Upper lobe of left lung (tissue), 4 donors: ENCODE data around the gene LSM3.
"Not testable (repeated sequence)": the region's sequence is repeated elsewhere in the genome, so short reads cannot be mapped to it uniquely, and the experiment has no call there.

Experiments
- CTCF ChIP-seq, 6 experiments: fragments of 450-650 bp in 4 of 6; fragments of 200-600 bp in 2 of 6; sonication (generic) in 2 of 6; IDR thresholded peaks; one replicate each; pipeline ENCODE4 v1.5.1; 2016 to 2019; ENCODE audit warnings: antibody characterized with exemption in 6 of 6
- EP300 ChIP-seq, 4 donors: sonication (generic); formaldehyde crosslinking; IDR thresholded peaks; one replicate each; pipeline ENCODE4 v1.5.1; 2017; ENCODE audit warnings: antibody characterized with exemption in 4 of 4, control low read depth in 2 of 4
- POLR2A ChIP-seq, 4 donors: fragments of 450-650 bp; IDR thresholded peaks; one replicate each; pipeline ENCODE4 v1.5.1; 2016 to 2017; ENCODE audit warnings: antibody characterized with exemption in 4 of 4, mild to moderate bottlenecking in 2 of 4
- POLR2AphosphoS5 ChIP-seq, 2 donors: sonication (generic); formaldehyde crosslinking; IDR thresholded peaks; one replicate each; pipeline ENCODE4 v1.5.1; 2017; ENCODE audit warnings: antibody characterized with exemption in 2 of 2

- TF ChIP-seq CTCF, POLR2AphosphoS5, EP300, POLR2A (IDR thresholded peaks at IDR 0.05): not testable (repeated sequence)
Observed at GRCh38 chr3:14229695-14230094, 51.1 kb downstream of the LSM3 start.
